Activated T-cell treated with anti-CD3 and anti-CD28 coated beads, Interleukin-2, amount 50 U/mL, for 72 hours (primary cell): Measurements from ENCODE around the gene FOXRED1. TPM values are rescaled to one million over a fixed set of nuclear protein-coding genes. Genes with fewer than 3 reads are reported as not detected.
A peak's percentile ranks its signal among the peaks of the same experiment; 100 is the strongest.
"Not testable (repeated sequence)": the region's sequence is repeated elsewhere in the genome, so short reads cannot be mapped to it uniquely, and the experiment has no call there.

Source experiments
- ATAC-seq, 2 donors: fragments of 150-1000 bp; cut with Tn5 transposase; replicated peaks in 1 of 2; 2 replicates each; pipeline ENCODE4 v1.10.0; 2021; ENCODE audit warnings: moderate library complexity in 2 of 2, mild to moderate bottlenecking in 1 of 2
- DNase-seq, 2 donors: peaks; one replicate each; pipeline ENCODE4 v3.0.0; 2021 to 2022; ENCODE audit warnings: mixed read lengths in 1 of 2
- H3K27ac Mint-ChIP-seq: one replicate; pipeline ENCODE4 v1.8.0; 2022; ENCODE audit warnings: mild to moderate bottlenecking, moderate library complexity, mixed read lengths
- H3K27me3 Mint-ChIP-seq: one replicate; pipeline ENCODE4 v1.8.0; 2022; ENCODE audit warnings: low read depth, mixed read lengths
- H3K36me3 Mint-ChIP-seq, 2 donors: one replicate each; pipeline ENCODE4 v1.8.0; 2022; ENCODE audit warnings: mixed read lengths in 2 of 2, mild to moderate bottlenecking in 1 of 2; ENCODE audit not compliant: insufficient read depth in 2 of 2
- H3K4me1 Mint-ChIP-seq: one replicate; pipeline ENCODE4 v1.8.0; 2022; ENCODE audit warnings: low read depth, mixed read lengths
- H3K4me3 Mint-ChIP-seq, 2 donors: one replicate each; pipeline ENCODE4 v1.8.0; 2022; ENCODE audit warnings: mild to moderate bottlenecking in 2 of 2, mixed read lengths in 2 of 2, moderate library complexity in 2 of 2
- H3K9me3 Mint-ChIP-seq, 2 donors: one replicate each; pipeline ENCODE4 v1.8.0; 2022; ENCODE audit warnings: mixed read lengths in 2 of 2
- total RNA-seq, 2 donors: library from RNA; stranded (reverse); gene quantifications; one replicate each; pipeline ENCODE4 v1.2.3, GENCODE V29; 2022

FOXRED1 gene
- total RNA-seq, 2 donors from 2014 or later, result 35.0 to 51.9 TPM

- H3K27ac Mint-ChIP-seq, result peak overlapping the region; percentile 1
- not testable (repeated sequence) for ATAC-seq, H3K4me1 Mint-ChIP-seq, H3K4me3 Mint-ChIP-seq, H3K9me3 Mint-ChIP-seq, DNase-seq, H3K36me3 Mint-ChIP-seq, H3K27me3 Mint-ChIP-seq
Measured at GRCh38 chr11:126255507-126255906, 13.4 kb upstream of the FOXRED1 start.

- H3K4me1 Mint-ChIP-seq, result peaks cover 4% of the 10 kb centered on the region
- no peaks in the 10 kb centered on the region for H3K9me3 Mint-ChIP-seq
- no peak overlapping the region for H3K27ac Mint-ChIP-seq
- H3K27me3 Mint-ChIP-seq, result no peaks in the 10 kb centered on the region
- no peak overlapping the region for H3K4me3 Mint-ChIP-seq
- ATAC-seq (no peak), DNase-seq (no peak)
- peaks cover 1 to 11% of the 10 kb centered on the region in 2 donors for H3K36me3 Mint-ChIP-seq
Measured at GRCh38 chr11:126256216-126256615, 12.7 kb upstream of the FOXRED1 start.

- ATAC-seq, result no peak
- Mint-ChIP-seq H3K4me3 (no peak overlapping the region), H3K9me3 (no peaks in the 10 kb centered on the region), H3K27me3 (no peaks in the 10 kb centered on the region), H3K36me3 (peaks cover 2 to 8% of the 10 kb centered on the region in 2 donors), H3K4me1 (peaks cover 4% of the 10 kb centered on the region), H3K27ac (no peak overlapping the region)
- no peak for DNase-seq
Measured at GRCh38 chr11:126257144-126257543, 11.8 kb upstream of the FOXRED1 start.

GRCh38 chr11:126257764-126258163, 11.2 kb upstream of the FOXRED1 start:
- Mint-ChIP-seq H3K27ac (no peak overlapping the region), H3K4me3 (no peak overlapping the region), H3K4me1 (peaks cover 4% of the 10 kb centered on the region), H3K9me3 (no peaks in the 10 kb centered on the region), H3K27me3 (no peaks in the 10 kb centered on the region), H3K36me3 (peaks cover 2 to 8% of the 10 kb centered on the region in 2 donors)
- ATAC-seq, result no peak
- no peak for DNase-seq

- DNase-seq (no peak), ATAC-seq (no peak)
- H3K27me3 Mint-ChIP-seq, result no peaks in the 10 kb centered on the region
- H3K27ac Mint-ChIP-seq, result no peak overlapping the region
- H3K36me3 Mint-ChIP-seq, result peaks cover 14 to 29% of the 10 kb centered on the region in 2 donors
- H3K4me3 Mint-ChIP-seq, result no peak overlapping the region
- peaks cover 17% of the 10 kb centered on the region for H3K4me1 Mint-ChIP-seq
- H3K9me3 Mint-ChIP-seq, result no peaks in the 10 kb centered on the region
Measured at GRCh38 chr11:126262216-126262615, 6.7 kb upstream of the FOXRED1 start.

- Mint-ChIP-seq H3K9me3 (no peaks in the 10 kb centered on the region), H3K4me3 (no peak overlapping the region), H3K36me3 (peaks cover 17 to 34% of the 10 kb centered on the region in 2 donors), H3K27me3 (no peaks in the 10 kb centered on the region), H3K27ac (no peak overlapping the region), H3K4me1 (peaks cover 25% of the 10 kb centered on the region)
- ATAC-seq, result no peak
- no peak for DNase-seq
Measured at GRCh38 chr11:126263489-126263888, 5.5 kb upstream of the FOXRED1 start.

- H3K4me1 Mint-ChIP-seq, result peaks cover 46% of the 10 kb centered on the region
- no peak for DNase-seq
- H3K27me3 Mint-ChIP-seq, result no peaks in the 10 kb centered on the region
- no peaks in the 10 kb centered on the region for H3K9me3 Mint-ChIP-seq
- peak overlapping the region; percentile 100 for H3K27ac Mint-ChIP-seq
- ATAC-seq, result no peak
- H3K4me3 Mint-ChIP-seq, result no peak overlapping the region
- H3K36me3 Mint-ChIP-seq, result peaks cover 17 to 36% of the 10 kb centered on the region in 2 donors
Measured at GRCh38 chr11:126265811-126266210, 3.1 kb upstream of the FOXRED1 start.

GRCh38 chr11:126267650-126268049, 1.3 kb upstream of the FOXRED1 start:
- no peak for DNase-seq
- Mint-ChIP-seq H3K9me3 (no peaks in the 10 kb centered on the region), H3K27ac (peak overlapping the region; percentile 100), H3K4me3 (peak overlapping the region; percentile 96 to 97), H3K4me1 (peaks cover 53% of the 10 kb centered on the region), H3K36me3 (peaks cover 15 to 36% of the 10 kb centered on the region in 2 donors), H3K27me3 (no peaks in the 10 kb centered on the region)
- no peak for ATAC-seq

GRCh38 chr11:126268361-126268707, 620 bp upstream of the FOXRED1 start:
- Mint-ChIP-seq H3K27me3 (no peaks in the 10 kb centered on the region), H3K27ac (peak overlapping the region; percentile 100), H3K4me3 (peak overlapping the region; percentile 96 to 97), H3K4me1 (peaks cover 53% of the 10 kb centered on the region), H3K9me3 (no peaks in the 10 kb centered on the region), H3K36me3 (peaks cover 13 to 34% of the 10 kb centered on the region in 2 donors)
- DNase-seq, result no peak
- ATAC-seq, result peak; percentile 1

- Mint-ChIP-seq H3K27ac (no peak overlapping the region), H3K4me3 (no peak overlapping the region), H3K36me3 (peaks cover 7 to 15% of the 10 kb centered on the region in 2 donors), H3K9me3 (no peaks in the 10 kb centered on the region), H3K4me1 (peaks cover 26% of the 10 kb centered on the region), H3K27me3 (peaks cover 8% of the 10 kb centered on the region)
- no peak for ATAC-seq
- no peak for DNase-seq
Measured at GRCh38 chr11:126277322-126277721, 8.4 kb downstream of the FOXRED1 start.

GRCh38 chr11:126277780-126278179, 8.8 kb downstream of the FOXRED1 start:
- Mint-ChIP-seq H3K27me3 (peaks cover 8% of the 10 kb centered on the region), H3K27ac (no peak overlapping the region), H3K4me3 (no peak overlapping the region), H3K9me3 (no peaks in the 10 kb centered on the region), H3K4me1 (peaks cover 26% of the 10 kb centered on the region), H3K36me3 (peaks cover 7 to 15% of the 10 kb centered on the region in 2 donors)
- ATAC-seq, result no peak
- no peak for DNase-seq

- no peak overlapping the region for H3K4me3 Mint-ChIP-seq
- no peak for DNase-seq
- H3K4me1 Mint-ChIP-seq, result peaks cover 36% of the 10 kb centered on the region
- no peak for ATAC-seq
- H3K36me3 Mint-ChIP-seq, result peaks cover 10 to 18% of the 10 kb centered on the region in 2 donors
- H3K27me3 Mint-ChIP-seq, result peaks cover 8% of the 10 kb centered on the region
- H3K27ac Mint-ChIP-seq, result no peak overlapping the region
- H3K9me3 Mint-ChIP-seq, result no peaks in the 10 kb centered on the region
Measured at GRCh38 chr11:126279191-126279590, 10.2 kb downstream of the FOXRED1 start.

- ATAC-seq (no peak), DNase-seq (no peak)
- H3K36me3 Mint-ChIP-seq, result peaks cover 9 to 15% of the 10 kb centered on the region in 2 donors
- no peaks in the 10 kb centered on the region for H3K9me3 Mint-ChIP-seq
- no peak overlapping the region for H3K4me3 Mint-ChIP-seq
- no peak overlapping the region for H3K27ac Mint-ChIP-seq
- H3K27me3 Mint-ChIP-seq, result peaks cover 8% of the 10 kb centered on the region
- H3K4me1 Mint-ChIP-seq, result peaks cover 50% of the 10 kb centered on the region
Measured at GRCh38 chr11:126280595-126280994, 11.6 kb downstream of the FOXRED1 start.

GRCh38 chr11:126281245-126281644, 12.3 kb downstream of the FOXRED1 start:
- Mint-ChIP-seq H3K27me3 (peaks cover 8% of the 10 kb centered on the region), H3K4me1 (peaks cover 49% of the 10 kb centered on the region), H3K4me3 (peak overlapping the region; percentile 97 to 98), H3K27ac (no peak overlapping the region), H3K9me3 (no peaks in the 10 kb centered on the region), H3K36me3 (peaks cover 6 to 10% of the 10 kb centered on the region in 2 donors)
- no peak for DNase-seq
- no peak for ATAC-seq
